T-cell (primary cell): Measurements from ENCODE around the gene ATP2A3. TPM values are rescaled to one million over a fixed set of nuclear protein-coding genes. Genes with fewer than 3 reads are reported as not detected.

ENCODE experiments used
- ATAC-seq, 4 experiments: fragments of 200-7000 bp in 3 of 4; fragments of 150-1000 bp in 1 of 4; cut with Tn5 transposase; replicated peaks in 1 of 4; 1 replicate in 3 of 4; 2 replicates in 1 of 4; pipeline ENCODE4 v1.10.0; 2021; ENCODE audit warnings: moderate library complexity in 3 of 4, mild to moderate bottlenecking in 2 of 4, moderate number of reproducible peaks in 1 of 4
- CTCF ChIA-PET, 2 donors: fragments of 300-600 bp; sonication (Branson Sonifier 250); formaldehyde crosslinking; loops; one replicate each; lab custom pipeline; 2022; ENCODE audit warnings: antibody characterized with exemption in 2 of 2; lab: Charles Lee
- POLR2A ChIA-PET, 2 donors: fragments of 300-600 bp; sonication (Branson Sonifier 250); formaldehyde crosslinking; loops; one replicate each; lab custom pipeline; 2022; ENCODE audit warnings: antibody characterized with exemption in 2 of 2; lab: Charles Lee
- DNase-seq, 35 experiments: peaks; one replicate each; pipeline versions ENCODE4 v3.0.0 to v3.0.0-alpha.2; 2013 to 2023
- H3K27ac ChIP-seq: one replicate; pipeline ENCODE4 v1.5.1; 2013; ENCODE audit warnings: low read length
- H3K27me3 ChIP-seq, 2 experiments: replicated peaks in 1 of 2; 1 replicate in 1 of 2; 2 replicates in 1 of 2; pipeline versions ENCODE4 v1.6.1 to v1.7.0; 2013; ENCODE audit warnings: low read length in 1 of 2, mixed read lengths in 1 of 2; ENCODE audit not compliant: control insufficient read depth in 2 of 2, insufficient read depth in 2 of 2; ENCODE audit errors: extremely low read depth in 1 of 2
- H3K36me3 ChIP-seq, 2 donors: 1 replicate in 1 of 2; 2 replicates in 1 of 2; pipeline versions ENCODE4 v1.6.1 to v1.7.0; 2013; ENCODE audit warnings: low read length in 1 of 2; ENCODE audit not compliant: control insufficient read depth in 2 of 2, insufficient read depth in 1 of 2; ENCODE audit errors: extremely low read depth in 1 of 2
- H3K4me1 ChIP-seq, 2 experiments: 1 replicate in 1 of 2; 2 replicates in 1 of 2; pipeline versions ENCODE4 v1.6.1 to v1.7.0; 2013; ENCODE audit warnings: low read length in 2 of 2, mixed read lengths in 1 of 2; ENCODE audit not compliant: insufficient read depth in 2 of 2, control insufficient read depth in 1 of 2; ENCODE audit errors: extremely low read depth in 1 of 2
- H3K4me3 ChIP-seq, 2 donors: 1 replicate in 1 of 2; 2 replicates in 1 of 2; pipeline versions ENCODE4 v1.5.1 to v1.7.0; 2013; ENCODE audit warnings: mild to moderate bottlenecking in 2 of 2, low read length in 1 of 2, moderate library complexity in 1 of 2; ENCODE audit not compliant: control insufficient read depth in 1 of 2; ENCODE audit errors: extremely low read depth in 1 of 2
- H3K9me3 ChIP-seq: 2 replicates; pipeline ENCODE4 v1.7.0; 2013
- H3K27ac Mint-ChIP-seq, 2 donors: one replicate each; pipeline ENCODE4 v1.8.0; 2020 to 2021; ENCODE audit warnings: mild to moderate bottlenecking in 2 of 2, mixed read lengths in 2 of 2
- H3K27me3 Mint-ChIP-seq, 2 donors: one replicate each; pipeline ENCODE4 v1.8.0; 2021 to 2022; ENCODE audit warnings: mixed read lengths in 2 of 2
- H3K36me3 Mint-ChIP-seq: one replicate; pipeline ENCODE4 v1.8.0; 2021; ENCODE audit warnings: mixed read lengths
- H3K4me1 Mint-ChIP-seq, 3 donors: one replicate each; pipeline ENCODE4 v1.8.0; 2020 to 2022; ENCODE audit warnings: mixed read lengths in 3 of 3, mild to moderate bottlenecking in 1 of 3
- H3K4me3 Mint-ChIP-seq, 3 donors: one replicate each; pipeline ENCODE4 v1.8.0; 2020 to 2022; ENCODE audit warnings: mild to moderate bottlenecking in 3 of 3, mixed read lengths in 3 of 3, moderate library complexity in 3 of 3
- H3K9me3 Mint-ChIP-seq, 3 donors: one replicate each; pipeline ENCODE4 v1.8.0; 2020 to 2022; ENCODE audit warnings: mixed read lengths in 3 of 3
- WGBS: methylation state at CpG from one replicate; pipeline ENCODE4 v1.1.5; 2013; ENCODE audit warnings: missing lambda C conversion rate; ENCODE audit not compliant: insufficient coverage; 5-methylcytosine and 5-hydroxymethylcytosine counted together
- total RNA-seq, 35 experiments: library from RNA in 6 of 35; stranded (reverse) in 6 of 35; fragments of 120-200 nt in 1 of 35; gene quantifications; one replicate each; pipeline versions ENCODE4 v1.2.1 to v1.2.4 and lab custom pipeline; 2013 to 2026

ATP2A3 gene
- total RNA-seq, 5 donors from 2014 or later (not counting 1 experiment from before 2014, with no cell fraction given), result 228 to 303 (median 248) TPM

GRCh38 chr17:3935825-3936355, 28.3 kb downstream of the ATP2A3 start:
- Mint-ChIP-seq H3K36me3 (peaks cover 53% of the 10 kb centered on the region), H3K9me3 (no peaks in the 10 kb centered on the region), H3K27me3 (no peaks in the 10 kb centered on the region), H3K27ac (no peak overlapping the region), H3K4me3 (no peak overlapping the region), H3K4me1 (peaks cover 0 to 5% (median 2%) of the 10 kb centered on the region in 3 donors)
- Histone ChIP-seq H3K4me3 (no peak overlapping the region), H3K9me3 (no peaks in the 10 kb centered on the region), H3K4me1 (no peaks in the 10 kb centered on the region), H3K36me3 (peaks cover 32 to 68% of the 10 kb centered on the region in 2 donors), H3K27me3 (no peaks in the 10 kb centered on the region), H3K27ac (no peak overlapping the region)
- POLR2A ChIA-PET, result interaction anchor here in 1 of 2 donors (0.7 kb wide), 1 partner anchor 47 kb away, joined by 4 read pairs; no protein-coding TSS in a partner anchor
- CTCF ChIA-PET, result no interaction called here
- ATAC-seq (no peak), DNase-seq (no peak)
- 95% methylated on average over 8 of the region's 9 CpGs for WGBS

- Mint-ChIP-seq H3K27me3 (no peaks in the 10 kb centered on the region), H3K27ac (no peak overlapping the region), H3K4me3 (no peak overlapping the region), H3K4me1 (peaks cover 0 to 5% (median 2%) of the 10 kb centered on the region in 3 donors), H3K36me3 (peaks cover 52% of the 10 kb centered on the region), H3K9me3 (no peaks in the 10 kb centered on the region)
- peaks cover 28 to 70% of the 10 kb centered on the region in 2 donors for H3K36me3 ChIP-seq
- H3K4me3 ChIP-seq, result no peak overlapping the region
- ATAC-seq (peak; percentile 52 to 79 (median 62)), DNase-seq (peak in 23 of 35 experiments; percentile 13 to 57 (median 31))
- H3K4me1 ChIP-seq, result no peaks in the 10 kb centered on the region
- CTCF ChIA-PET, result no interaction called here
- WGBS, result 71% methylated on average over 9 of the region's 10 CpGs
- POLR2A ChIA-PET, result interaction anchor here in 1 of 2 donors (0.7 kb wide), 1 partner anchor 47 kb away, joined by 4 read pairs; no protein-coding TSS in a partner anchor
- H3K9me3 ChIP-seq, result no peaks in the 10 kb centered on the region
- H3K27ac ChIP-seq, result no peak overlapping the region
- H3K27me3 ChIP-seq, result no peaks in the 10 kb centered on the region
Observed at GRCh38 chr17:3935140-3935542, 29.1 kb downstream of the ATP2A3 start.

- H3K27ac ChIP-seq, result peak overlapping the region; percentile 11
- DNase-seq, result no peak
- no peak overlapping the region for H3K27ac Mint-ChIP-seq
- no peak overlapping the region for H3K4me3 ChIP-seq
- H3K9me3 ChIP-seq, result no peaks in the 10 kb centered on the region
- no peak for ATAC-seq
- ChIA-PET POLR2A (no interaction called here), CTCF (no interaction called here)
- no peaks in the 10 kb centered on the region for H3K9me3 Mint-ChIP-seq
- peaks cover 26% of the 10 kb centered on the region for H3K36me3 Mint-ChIP-seq
- no peaks in the 10 kb centered on the region for H3K27me3 ChIP-seq
- no peaks in the 10 kb centered on the region for H3K27me3 Mint-ChIP-seq
- peaks cover 23 to 72% of the 10 kb centered on the region in 2 donors for H3K36me3 ChIP-seq
- 100% methylated on average over 1 of the region's 1 CpG for WGBS
- no peaks in the 10 kb centered on the region for H3K4me1 ChIP-seq
- H3K4me3 Mint-ChIP-seq, result no peak overlapping the region
- H3K4me1 Mint-ChIP-seq, result no peaks in the 10 kb centered on the region
Observed at GRCh38 chr17:3929764-3930163, 34.5 kb downstream of the ATP2A3 start.

GRCh38 chr17:3929181-3929580, 35.1 kb downstream of the ATP2A3 start:
- Mint-ChIP-seq H3K4me1 (no peaks in the 10 kb centered on the region), H3K36me3 (peaks cover 25% of the 10 kb centered on the region), H3K4me3 (no peak overlapping the region), H3K27me3 (no peaks in the 10 kb centered on the region), H3K9me3 (no peaks in the 10 kb centered on the region), H3K27ac (no peak overlapping the region)
- 98% methylated on average over 12 of the region's 12 CpGs for WGBS
- H3K27me3 ChIP-seq, result no peaks in the 10 kb centered on the region
- H3K4me1 ChIP-seq, result no peaks in the 10 kb centered on the region
- H3K9me3 ChIP-seq, result no peaks in the 10 kb centered on the region
- H3K36me3 ChIP-seq, result peaks cover 26 to 70% of the 10 kb centered on the region in 2 donors
- ChIA-PET CTCF (no interaction called here), POLR2A (no interaction called here)
- no peak overlapping the region for H3K4me3 ChIP-seq
- ATAC-seq (no peak), DNase-seq (no peak)
- H3K27ac ChIP-seq, result no peak overlapping the region

- Histone ChIP-seq H3K9me3 (no peaks in the 10 kb centered on the region), H3K27me3 (no peaks in the 10 kb centered on the region), H3K4me3 (no peak overlapping the region), H3K4me1 (no peaks in the 10 kb centered on the region), H3K27ac (no peak overlapping the region), H3K36me3 (peaks cover 33 to 65% of the 10 kb centered on the region in 2 donors)
- ChIA-PET CTCF (no interaction called here), POLR2A (interaction anchor here in 1 of 2 donors (0.5 kb wide), 1 partner anchor 12 kb away, joined by 3 read pairs; no protein-coding TSS in a partner anchor)
- Mint-ChIP-seq H3K4me3 (no peak overlapping the region), H3K9me3 (no peaks in the 10 kb centered on the region), H3K27ac (no peak overlapping the region), H3K4me1 (no peaks in the 10 kb centered on the region), H3K27me3 (no peaks in the 10 kb centered on the region), H3K36me3 (peaks cover 25% of the 10 kb centered on the region)
- DNase-seq (no peak), ATAC-seq (no peak)
- 98% methylated on average over 9 of the region's 16 CpGs for WGBS
Observed at GRCh38 chr17:3928406-3928805, 35.8 kb downstream of the ATP2A3 start.

- no peaks in the 10 kb centered on the region for H3K4me1 ChIP-seq
- 93% methylated on average over 14 of the region's 15 CpGs for WGBS
- no peaks in the 10 kb centered on the region for H3K9me3 ChIP-seq
- Mint-ChIP-seq H3K36me3 (peaks cover 24% of the 10 kb centered on the region), H3K27me3 (no peaks in the 10 kb centered on the region), H3K4me3 (no peak overlapping the region), H3K27ac (peak overlapping the region in 1 of 2 donors; percentile 28), H3K9me3 (no peaks in the 10 kb centered on the region), H3K4me1 (peaks cover 0 to under 1% (median 0%) of the 10 kb centered on the region in 3 donors)
- no peak for ATAC-seq
- no peak overlapping the region for H3K27ac ChIP-seq
- POLR2A ChIA-PET, result no interaction called here
- no peak for DNase-seq
- peaks cover 33 to 64% of the 10 kb centered on the region in 2 donors for H3K36me3 ChIP-seq
- H3K27me3 ChIP-seq, result no peaks in the 10 kb centered on the region
- CTCF ChIA-PET, result no interaction called here
- H3K4me3 ChIP-seq, result no peak overlapping the region
Observed at GRCh38 chr17:3927628-3928340, 36.5 kb downstream of the ATP2A3 start.
